ENCODE data around the gene MAOA.

GRCh38 chrX:43731086-43731485 lies 75.0 kb downstream of the MAOA start:
- TF ChIP-seq, protein P1, sequence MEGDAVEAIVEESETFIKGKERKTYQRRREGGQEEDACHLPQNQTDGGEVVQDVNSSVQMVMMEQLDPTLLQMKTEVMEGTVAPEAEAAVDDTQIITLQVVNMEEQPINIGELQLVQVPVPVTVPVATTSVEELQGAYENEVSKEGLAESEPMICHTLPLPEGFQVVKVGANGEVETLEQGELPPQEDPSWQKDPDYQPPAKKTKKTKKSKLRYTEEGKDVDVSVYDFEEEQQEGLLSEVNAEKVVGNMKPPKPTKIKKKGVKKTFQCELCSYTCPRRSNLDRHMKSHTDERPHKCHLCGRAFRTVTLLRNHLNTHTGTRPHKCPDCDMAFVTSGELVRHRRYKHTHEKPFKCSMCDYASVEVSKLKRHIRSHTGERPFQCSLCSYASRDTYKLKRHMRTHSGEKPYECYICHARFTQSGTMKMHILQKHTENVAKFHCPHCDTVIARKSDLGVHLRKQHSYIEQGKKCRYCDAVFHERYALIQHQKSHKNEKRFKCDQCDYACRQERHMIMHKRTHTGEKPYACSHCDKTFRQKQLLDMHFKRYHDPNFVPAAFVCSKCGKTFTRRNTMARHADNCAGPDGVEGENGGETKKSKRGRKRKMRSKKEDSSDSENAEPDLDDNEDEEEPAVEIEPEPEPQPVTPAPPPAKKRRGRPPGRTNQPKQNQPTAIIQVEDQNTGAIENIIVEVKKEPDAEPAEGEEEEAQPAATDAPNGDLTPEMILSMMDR (IDR thresholded peaks at IDR 0.05), result no peak
- no peak for TF ChIP-seq EZH2 (IDR thresholded peaks at IDR 0.05)
